ENCODE data around the gene CGGBP1. TPM values are rescaled to one million over a fixed set of nuclear protein-coding genes. Genes with fewer than 3 reads are reported as not detected.

CGGBP1 gene
- total and polyA plus RNA-seq, 2 donors (not counting 3 experiments of a cell fraction or from before 2014, with no cell fraction given): 33.1 to 69.7 TPM

DNA sequence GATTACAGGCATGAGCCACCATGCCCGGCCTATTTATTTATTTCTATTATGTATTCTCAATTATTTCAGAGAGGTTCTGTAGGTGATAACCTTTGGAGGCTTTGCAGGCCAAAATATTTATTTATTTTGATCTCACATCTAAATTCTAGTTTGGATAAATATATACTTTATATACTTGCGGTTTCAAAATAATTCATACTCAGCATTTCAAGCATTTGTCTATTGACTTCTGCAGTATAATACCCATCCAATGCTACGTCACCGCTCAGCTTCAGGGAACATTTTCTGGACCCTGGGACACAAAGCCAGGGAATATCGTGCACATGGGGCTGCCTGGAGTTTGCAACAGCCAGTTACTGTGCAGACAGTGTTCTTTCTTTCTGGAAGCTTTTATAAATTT, 22.6 kb downstream of the CGGBP1 start:
- Histone ChIP-seq H3K4me3 (replicated peaks in 1 of 3; ENCODE audit: insufficient read depth in 1 of 3, low read depth in 1 of 3, low read length in 3 of 3) (no peak overlapping the region), H3K79me2 (ENCODE audit: control insufficient read depth, insufficient read depth, low read length) (no peaks in the 10 kb centered on the region), H3K36me3 (ENCODE audit: control insufficient read depth in 2 of 2, extremely low read depth in 1 of 2, insufficient read depth in 2 of 2, low read length in 2 of 2) (no peaks in the 10 kb centered on the region), H3K27ac (ENCODE audit: insufficient read depth, low read depth, low read length) (no peak overlapping the region), H3K4me1 (ENCODE audit: control insufficient read depth, extremely low read depth, insufficient read depth, low read length) (peaks cover 12% of the 10 kb centered on the region), H3K9ac (replicated peaks; ENCODE audit: extremely low read depth, insufficient read depth, low read length) (no peak overlapping the region), H3K9me1 (replicated peaks; ENCODE audit: control insufficient read depth, extremely low read depth, insufficient read depth, low read length) (no peaks in the 10 kb centered on the region), H3K4me2 (ENCODE audit: insufficient read depth, low read length) (no peak overlapping the region), H4K20me1 (replicated peaks; ENCODE audit: control insufficient read depth, extremely low read depth, insufficient read depth, low read length) (no peaks in the 10 kb centered on the region), H3K9me3 (replicated peaks; ENCODE audit: control insufficient read depth, insufficient read depth, low read length) (no peaks in the 10 kb centered on the region), H2AFZ (ENCODE audit: low read depth, low read length) (no peak overlapping the region), H3K27me3 (ENCODE audit: control insufficient read depth in 2 of 2, insufficient read depth in 2 of 2, low read length in 2 of 2) (no peaks in the 10 kb centered on the region)
- intact Hi-C loops (cut with micrococcal nuclease) (no loop called here), dilution Hi-C loops (cut with MboI; ENCODE audit: extremely low pct_ligation_motif_present, low sequenced_read_pairs) (no loop called here)
- no TSS peak for BruUV-seq (replicated peaks)
- no peak for TF ChIP-seq EZH2 (IDR thresholded peaks at IDR 0.05; ENCODE audit: borderline replicate concordance, low read depth, low read length, severe bottlenecking)
- no peak for TF ChIP-seq MYC (IDR thresholded peaks at IDR 0.05; ENCODE audit: low read depth, low read length)
- no peak for TF ChIP-seq FOS (IDR thresholded peaks at IDR 0.05; ENCODE audit: borderline replicate concordance, insufficient read depth, low read length)
- TF ChIP-seq MAX (IDR thresholded peaks at IDR 0.05; ENCODE audit: insufficient read depth, insufficient read length): no peak
- no peak for TF ChIP-seq POLR2A (IDR thresholded peaks at IDR 0.05; ENCODE audit: low read depth, low read length)
- TF ChIP-seq CTCF (IDR thresholded peaks at IDR 0.05; ENCODE audit: extremely low read depth in 1 of 2, insufficient read depth in 1 of 2, low read depth in 1 of 2, low read length in 2 of 2): no peak
- CTCF ChIA-PET: no interaction called here
- no peak for DNase-seq (ENCODE audit: low read depth, low spot score)
- POLR2A ChIA-PET: no interaction called here
- FAIRE-seq: no peak

Data from endothelial cell of umbilical vein (primary cell).